SU-DHL-6 (cell line): ENCODE data around the gene RPP40.

ENCODE experiments used
- EZH2phosphoT487 ChIP-seq: fragments of 200-600 bp; sonication (generic), shearing (Covaris generic); conservative IDR thresholded peaks from 2 replicates; pipeline ENCODE4 v1.6.1; 2018; ENCODE audit warnings: mild to moderate bottlenecking, antibody characterized with exemption, low read length, moderate library complexity, mixed read lengths
- TF ChIP-seq, protein P1 (sequence below): fragments of 200-600 bp; sonication (generic); IDR thresholded peaks from one replicate; pipeline ENCODE4 v1.5.1; 2017; ENCODE audit warnings: antibody characterized with exemption, mild to moderate bottlenecking, low read length, moderate library complexity; ENCODE audit not compliant: insufficient read depth, poor library complexity, severe bottlenecking

DNA sequence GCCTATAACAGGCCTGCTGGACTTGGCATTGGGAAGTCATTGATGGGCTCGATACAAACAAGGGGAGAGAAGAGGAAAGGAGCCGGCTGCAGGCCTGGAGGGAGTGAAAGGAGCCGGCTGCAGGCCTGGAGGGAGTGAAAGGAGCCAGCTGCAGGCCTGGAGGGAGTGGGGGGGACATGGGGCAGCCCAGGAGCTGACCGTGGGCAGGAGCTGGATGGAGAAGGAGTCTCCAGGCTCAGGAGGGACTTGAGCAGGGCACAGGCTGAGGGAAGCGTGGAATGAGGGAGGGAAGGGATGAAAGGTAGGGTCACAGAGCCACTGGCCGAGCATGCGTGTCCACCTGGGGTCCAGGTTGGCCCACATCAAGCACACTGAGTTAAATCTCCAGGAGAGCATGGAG is 32.0 kb downstream of the RPP40 start:
- TF ChIP-seq, protein P1, sequence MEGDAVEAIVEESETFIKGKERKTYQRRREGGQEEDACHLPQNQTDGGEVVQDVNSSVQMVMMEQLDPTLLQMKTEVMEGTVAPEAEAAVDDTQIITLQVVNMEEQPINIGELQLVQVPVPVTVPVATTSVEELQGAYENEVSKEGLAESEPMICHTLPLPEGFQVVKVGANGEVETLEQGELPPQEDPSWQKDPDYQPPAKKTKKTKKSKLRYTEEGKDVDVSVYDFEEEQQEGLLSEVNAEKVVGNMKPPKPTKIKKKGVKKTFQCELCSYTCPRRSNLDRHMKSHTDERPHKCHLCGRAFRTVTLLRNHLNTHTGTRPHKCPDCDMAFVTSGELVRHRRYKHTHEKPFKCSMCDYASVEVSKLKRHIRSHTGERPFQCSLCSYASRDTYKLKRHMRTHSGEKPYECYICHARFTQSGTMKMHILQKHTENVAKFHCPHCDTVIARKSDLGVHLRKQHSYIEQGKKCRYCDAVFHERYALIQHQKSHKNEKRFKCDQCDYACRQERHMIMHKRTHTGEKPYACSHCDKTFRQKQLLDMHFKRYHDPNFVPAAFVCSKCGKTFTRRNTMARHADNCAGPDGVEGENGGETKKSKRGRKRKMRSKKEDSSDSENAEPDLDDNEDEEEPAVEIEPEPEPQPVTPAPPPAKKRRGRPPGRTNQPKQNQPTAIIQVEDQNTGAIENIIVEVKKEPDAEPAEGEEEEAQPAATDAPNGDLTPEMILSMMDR: no peak
- TF ChIP-seq EZH2phosphoT487: no peak
